ENCODE results near the gene IER5. TPM values are rescaled to one million over a fixed set of nuclear protein-coding genes. Genes with fewer than 3 reads are reported as not detected.
A peak's percentile ranks its signal among the peaks of the same experiment; 100 is the strongest.

IER5 gene
- total and polyA plus RNA-seq, 2 of the 13 experiments (the other 11 are each of a cell fraction or from before 2014, with no cell fraction given): 2.5 to 3.5 TPM

GRCh38 chr1:181133441-181133951 lies 45.0 kb downstream of the IER5 start (continued):
- TF ChIP-seq ZBTB37 (CRISPR knock-in tag; IDR thresholded peaks at IDR 0.05): no peak
- TF ChIP-seq ZNF558 (CRISPR knock-in tag; IDR thresholded peaks at IDR 0.05; ENCODE audit: borderline replicate concordance): no peak
- no peak for TF ChIP-seq TOPORS (CRISPR knock-in tag; IDR thresholded peaks at IDR 0.05)
- TF ChIP-seq SOX13 (IDR thresholded peaks at IDR 0.05): no peak
- 0 out of 4 replicates have a peak, but pooled peaks of 1 of the 2 experiments have one; percentile 36 for TF ChIP-seq SOX13 (CRISPR knock-in tag; conservative IDR thresholded peaks at IDR 0.05 in 1 of 2, IDR thresholded peaks at IDR 0.05 in 1 of 2)
- TF ChIP-seq MZF1 (CRISPR knock-in tag; IDR thresholded peaks at IDR 0.05; ENCODE audit: borderline replicate concordance): no peak
- TF ChIP-seq ZNF446 (CRISPR knock-in tag; IDR thresholded peaks at IDR 0.05): no peak
- TF ChIP-seq ZNF24 (IDR thresholded peaks at IDR 0.05): no peak
- TF ChIP-seq THYN1 (CRISPR knock-in tag; IDR thresholded peaks at IDR 0.05; ENCODE audit: borderline replicate concordance, low read depth): no peak
- peak; percentile 62; the same call in 1 of the 2 replicates for TF ChIP-seq PITX1 (CRISPR knock-in tag; IDR thresholded peaks at IDR 0.05)
- TF ChIP-seq, protein P1, sequence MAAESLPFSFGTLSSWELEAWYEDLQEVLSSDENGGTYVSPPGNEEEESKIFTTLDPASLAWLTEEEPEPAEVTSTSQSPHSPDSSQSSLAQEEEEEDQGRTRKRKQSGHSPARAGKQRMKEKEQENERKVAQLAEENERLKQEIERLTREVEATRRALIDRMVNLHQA (CRISPR knock-in tag; IDR thresholded peaks at IDR 0.05): no peak
- no peak for TF ChIP-seq SMYD3 (CRISPR knock-in tag; IDR thresholded peaks at IDR 0.05)
- TF ChIP-seq ZNF670 (CRISPR knock-in tag; IDR thresholded peaks at IDR 0.05; ENCODE audit: borderline replicate concordance): no peak
- no peak for TF ChIP-seq E2F2 (CRISPR knock-in tag; IDR thresholded peaks at IDR 0.05; ENCODE audit: borderline replicate concordance)
- TF ChIP-seq, protein P2, sequence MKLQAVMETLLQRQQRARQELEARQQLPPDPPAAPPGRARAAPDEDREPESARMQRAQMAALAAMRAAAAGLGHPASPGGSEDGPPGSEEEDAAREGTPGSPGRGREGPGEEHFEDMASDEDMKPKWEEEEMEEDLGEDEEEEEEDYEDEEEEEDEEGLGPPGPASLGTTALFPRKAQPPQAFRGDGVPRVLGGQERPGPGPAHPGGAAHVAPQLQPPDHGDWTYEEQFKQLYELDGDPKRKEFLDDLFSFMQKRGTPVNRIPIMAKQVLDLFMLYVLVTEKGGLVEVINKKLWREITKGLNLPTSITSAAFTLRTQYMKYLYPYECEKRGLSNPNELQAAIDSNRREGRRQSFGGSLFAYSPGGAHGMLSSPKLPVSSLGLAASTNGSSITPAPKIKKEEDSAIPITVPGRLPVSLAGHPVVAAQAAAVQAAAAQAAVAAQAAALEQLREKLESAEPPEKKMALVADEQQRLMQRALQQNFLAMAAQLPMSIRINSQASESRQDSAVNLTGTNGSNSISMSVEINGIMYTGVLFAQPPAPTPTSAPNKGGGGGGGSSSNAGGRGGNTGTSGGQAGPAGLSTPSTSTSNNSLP (IDR thresholded peaks at IDR 0.05; ENCODE audit: low read depth, low read length): no peak
- no peak for TF ChIP-seq CEBPG (CRISPR knock-in tag; IDR thresholded peaks at IDR 0.05)
- TF ChIP-seq RBFOX2 (IDR thresholded peaks at IDR 0.05; ENCODE audit: low read depth, low read length): no peak
- no peak for TF ChIP-seq ZNF276 (CRISPR knock-in tag; IDR thresholded peaks at IDR 0.05; ENCODE audit: low read depth)
- TF ChIP-seq, protein P3, sequence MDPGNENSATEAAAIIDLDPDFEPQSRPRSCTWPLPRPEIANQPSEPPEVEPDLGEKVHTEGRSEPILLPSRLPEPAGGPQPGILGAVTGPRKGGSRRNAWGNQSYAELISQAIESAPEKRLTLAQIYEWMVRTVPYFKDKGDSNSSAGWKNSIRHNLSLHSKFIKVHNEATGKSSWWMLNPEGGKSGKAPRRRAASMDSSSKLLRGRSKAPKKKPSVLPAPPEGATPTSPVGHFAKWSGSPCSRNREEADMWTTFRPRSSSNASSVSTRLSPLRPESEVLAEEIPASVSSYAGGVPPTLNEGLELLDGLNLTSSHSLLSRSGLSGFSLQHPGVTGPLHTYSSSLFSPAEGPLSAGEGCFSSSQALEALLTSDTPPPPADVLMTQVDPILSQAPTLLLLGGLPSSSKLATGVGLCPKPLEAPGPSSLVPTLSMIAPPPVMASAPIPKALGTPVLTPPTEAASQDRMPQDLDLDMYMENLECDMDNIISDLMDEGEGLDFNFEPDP (CRISPR knock-in tag; conservative IDR thresholded peaks at IDR 0.05): no peak
- TF ChIP-seq JUN (CRISPR knock-in tag; IDR thresholded peaks at IDR 0.05): no peak; the same call in 1 of the 2 replicates
- TF ChIP-seq ZNF598 (CRISPR knock-in tag; IDR thresholded peaks at IDR 0.05; ENCODE audit: borderline replicate concordance): no peak
